Spleen (tissue), 7 donors: ENCODE results near the gene NANOS3.

Experiments used
- POLR2A ChIP-seq, 3 donors: fragments of 450-650 bp; IDR thresholded peaks; one replicate each; pipeline ENCODE4 v1.5.1; 2017; ENCODE audit warnings: antibody characterized with exemption in 3 of 3, mild to moderate bottlenecking in 1 of 3
- POLR2AphosphoS5 ChIP-seq, 3 donors: sonication (generic); formaldehyde crosslinking; IDR thresholded peaks; one replicate each; pipeline ENCODE4 v1.5.1; 2017; ENCODE audit warnings: antibody characterized with exemption in 3 of 3
- TF ChIP-seq, protein P1 (sequence below), 11 experiments: fragments of 200-600 bp in 7 of 11; fragments of 450-650 bp in 4 of 11; sonication (generic) in 4 of 11; IDR thresholded peaks in 8 of 11; conservative IDR thresholded peaks in 3 of 11; 1 replicate in 7 of 11; 2 replicates in 4 of 11; pipeline versions ENCODE4 v1.4.0 to v1.8.0; 2016 to 2021; ENCODE audit warnings: antibody characterized with exemption in 11 of 11, inconsistent platforms in 4 of 11, mild to moderate bottlenecking in 1 of 11
- donor health status: DM: no; HTN: no; CAD: no; lungs with moderate emphysema.
- donor health status: DM: no; HTN: no; CAD: no.
- donor health status: DM: no; HTN: no; CAD: no.

DNA sequence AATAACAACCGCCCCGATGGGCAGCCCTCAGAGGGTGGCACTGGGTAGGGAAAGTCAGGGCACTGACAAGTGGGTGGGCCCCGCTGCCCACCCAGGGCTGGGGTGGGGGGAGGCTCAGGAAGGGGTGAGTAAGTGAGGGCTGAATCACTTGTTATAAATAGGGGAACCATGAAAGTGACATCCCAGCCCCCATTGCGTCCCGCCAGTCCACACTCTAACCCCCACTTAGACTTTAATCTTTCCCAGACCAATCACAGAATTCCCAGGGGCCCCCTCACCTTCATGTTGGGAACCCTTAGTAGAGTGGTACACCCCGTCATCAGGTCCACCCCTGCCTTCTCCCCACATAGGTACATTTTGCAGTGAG lies 37.0 kb upstream of the NANOS3 start:
- TF ChIP-seq, protein P1, sequence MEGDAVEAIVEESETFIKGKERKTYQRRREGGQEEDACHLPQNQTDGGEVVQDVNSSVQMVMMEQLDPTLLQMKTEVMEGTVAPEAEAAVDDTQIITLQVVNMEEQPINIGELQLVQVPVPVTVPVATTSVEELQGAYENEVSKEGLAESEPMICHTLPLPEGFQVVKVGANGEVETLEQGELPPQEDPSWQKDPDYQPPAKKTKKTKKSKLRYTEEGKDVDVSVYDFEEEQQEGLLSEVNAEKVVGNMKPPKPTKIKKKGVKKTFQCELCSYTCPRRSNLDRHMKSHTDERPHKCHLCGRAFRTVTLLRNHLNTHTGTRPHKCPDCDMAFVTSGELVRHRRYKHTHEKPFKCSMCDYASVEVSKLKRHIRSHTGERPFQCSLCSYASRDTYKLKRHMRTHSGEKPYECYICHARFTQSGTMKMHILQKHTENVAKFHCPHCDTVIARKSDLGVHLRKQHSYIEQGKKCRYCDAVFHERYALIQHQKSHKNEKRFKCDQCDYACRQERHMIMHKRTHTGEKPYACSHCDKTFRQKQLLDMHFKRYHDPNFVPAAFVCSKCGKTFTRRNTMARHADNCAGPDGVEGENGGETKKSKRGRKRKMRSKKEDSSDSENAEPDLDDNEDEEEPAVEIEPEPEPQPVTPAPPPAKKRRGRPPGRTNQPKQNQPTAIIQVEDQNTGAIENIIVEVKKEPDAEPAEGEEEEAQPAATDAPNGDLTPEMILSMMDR (IDR thresholded peaks at IDR 0.05 in 8 of 11, conservative IDR thresholded peaks at IDR 0.05 in 3 of 11), result no peak
- TF ChIP-seq POLR2AphosphoS5 (IDR thresholded peaks at IDR 0.05) (no peak), POLR2A (IDR thresholded peaks at IDR 0.05) (no peak)
